ENCODE measurements around the gene LAIR1.

LAIR1 gene

DNA sequence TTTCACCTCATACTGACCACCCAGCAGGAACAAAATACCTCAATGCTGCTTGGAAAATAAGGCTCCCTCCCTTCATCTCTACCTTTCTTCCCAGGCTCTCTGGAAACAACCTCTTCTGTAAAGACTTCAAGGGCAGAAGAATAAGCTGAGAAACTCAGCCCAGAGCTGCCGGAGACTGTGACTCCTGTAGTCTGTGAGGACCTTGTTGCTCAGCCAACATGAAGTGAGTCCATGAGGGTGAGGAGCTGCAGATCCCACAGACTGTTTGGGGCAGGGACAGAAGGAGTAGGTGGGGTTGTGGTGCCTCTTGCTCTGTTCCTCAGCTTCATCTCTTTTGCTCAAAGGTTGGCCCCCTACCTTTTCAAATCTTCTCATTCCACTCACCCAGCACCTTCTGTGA, 59.6 kb downstream of the LAIR1 start:
- no peak for DNase-seq (ENCODE audit: low read depth)
- no peak for TF ChIP-seq CTCF (conservative IDR thresholded peaks at IDR 0.05; ENCODE audit: low read depth, low read length)
- no peak overlapping the region for H3K4me3 ChIP-seq (ENCODE audit: low read length)

DNA sequence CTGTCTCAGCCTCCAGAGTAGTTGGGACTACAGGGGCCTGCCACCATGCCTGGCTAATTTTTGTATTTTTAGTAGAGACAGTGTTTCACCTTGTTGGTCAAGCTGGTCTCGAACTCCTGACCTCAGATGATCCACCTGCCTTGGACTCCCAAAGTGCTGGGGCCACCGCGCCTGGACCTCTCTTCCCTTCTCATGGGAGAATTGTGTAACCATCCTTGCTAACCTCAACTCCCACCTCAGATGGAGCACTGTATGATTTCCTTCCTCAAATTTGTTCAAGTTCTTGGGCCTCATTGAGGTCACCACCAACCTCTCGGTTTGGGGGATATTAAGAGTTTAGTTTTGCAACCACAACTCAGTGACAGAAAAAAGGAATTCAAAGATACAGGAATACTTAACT, 62.5 kb downstream of the LAIR1 start:
- DNase-seq (ENCODE audit: low read depth) = no peak
- no peak for TF ChIP-seq CTCF (conservative IDR thresholded peaks at IDR 0.05; ENCODE audit: low read depth, low read length)
- H3K4me3 ChIP-seq (ENCODE audit: low read length) = no peak overlapping the region
